MM.1S (cell line): ENCODE results near the gene PDGFA.

Source experiments
- DNase-seq: peaks from one replicate; pipeline ENCODE4 v3.0.0-alpha.2; 2015
- H2AFZ ChIP-seq: fragments of 300-600 bp; sonication (generic); 2 replicates; pipeline ENCODE4 v1.6.0; 2016; ENCODE audit warnings: antibody characterized with exemption, low read length
- H3F3A ChIP-seq: fragments of 300-600 bp; sonication (generic); 2 replicates; pipeline ENCODE4 v1.6.1; 2016; ENCODE audit warnings: mild to moderate bottlenecking, antibody characterized with exemption, low read length, moderate library complexity, mixed read lengths; ENCODE audit not compliant: insufficient read depth
- H3K27ac ChIP-seq: fragments of 300-600 bp; sonication (generic); 2 replicates; pipeline ENCODE4 v1.5.1; 2016; ENCODE audit warnings: mild to moderate bottlenecking, low read length
- H3K27me3 ChIP-seq: fragments of 300-600 bp; sonication (generic); replicated peaks from 2 replicates; pipeline ENCODE4 v1.6.0; 2016; ENCODE audit warnings: low read length; ENCODE audit not compliant: insufficient read depth
- H3K36me3 ChIP-seq: fragments of 300-600 bp; sonication (generic); replicated peaks from 2 replicates; pipeline ENCODE4 v1.6.1; 2016; ENCODE audit warnings: mild to moderate bottlenecking, low read length, mixed read lengths; ENCODE audit not compliant: insufficient read depth
- H3K4me1 ChIP-seq: fragments of 300-600 bp; sonication (generic); 2 replicates; pipeline ENCODE4 v1.6.1; 2016; ENCODE audit warnings: low read length, mixed read lengths
- H3K4me2 ChIP-seq: fragments of 300-600 bp; sonication (generic); 2 replicates; pipeline ENCODE4 v1.6.0; 2016; ENCODE audit warnings: low read depth, low read length
- H3K4me3 ChIP-seq: fragments of 300-600 bp; sonication (generic); 2 replicates; pipeline ENCODE4 v1.5.1; 2016; ENCODE audit warnings: low read length, mixed read lengths
- H3K79me2 ChIP-seq: fragments of 300-600 bp; sonication (generic); 2 replicates; pipeline ENCODE4 v1.6.1; 2016; ENCODE audit warnings: mixed run types, low read length, mixed read lengths
- H3K9ac ChIP-seq: fragments of 300-600 bp; sonication (generic); 2 replicates; pipeline ENCODE4 v1.6.1; 2016; ENCODE audit warnings: low read length, mixed read lengths
- H3K9me2 ChIP-seq: fragments of 300-600 bp; sonication (generic); replicated peaks from 2 replicates; pipeline ENCODE4 v1.6.1; 2016; ENCODE audit warnings: mild to moderate bottlenecking, low read length, mixed read lengths; ENCODE audit not compliant: insufficient read depth
- H3K9me3 ChIP-seq: fragments of 300-600 bp; sonication (generic); replicated peaks from 2 replicates; pipeline ENCODE4 v1.6.1; 2016; ENCODE audit warnings: mild to moderate bottlenecking, low read length, mixed read lengths; ENCODE audit not compliant: insufficient read depth
- H4K20me1 ChIP-seq: fragments of 300-600 bp; sonication (generic); 2 replicates; pipeline ENCODE4 v1.6.1; 2016; ENCODE audit warnings: mild to moderate bottlenecking, low read length, moderate library complexity, mixed read lengths; ENCODE audit not compliant: insufficient read depth
- EZH2 ChIP-seq: fragments of 300-600 bp; sonication (generic); optimal IDR thresholded peaks from 2 replicates; pipeline ENCODE3; 2017; ENCODE audit warnings: low read depth, mild to moderate bottlenecking, antibody characterized with exemption, low read length, mixed read lengths
- EZH2phosphoT487 ChIP-seq: fragments of 300-600 bp; sonication (generic); IDR thresholded peaks from 2 replicates; pipeline ENCODE4 v1.6.1; 2018; ENCODE audit warnings: antibody characterized with exemption, low read length
- TF ChIP-seq, protein P1 (sequence below): fragments of 300-600 bp; sonication (generic); IDR thresholded peaks from 2 replicates; pipeline ENCODE4 v1.5.1; 2016; ENCODE audit warnings: antibody characterized with exemption, low read length, mixed read lengths

The PDGFA gene

DNA sequence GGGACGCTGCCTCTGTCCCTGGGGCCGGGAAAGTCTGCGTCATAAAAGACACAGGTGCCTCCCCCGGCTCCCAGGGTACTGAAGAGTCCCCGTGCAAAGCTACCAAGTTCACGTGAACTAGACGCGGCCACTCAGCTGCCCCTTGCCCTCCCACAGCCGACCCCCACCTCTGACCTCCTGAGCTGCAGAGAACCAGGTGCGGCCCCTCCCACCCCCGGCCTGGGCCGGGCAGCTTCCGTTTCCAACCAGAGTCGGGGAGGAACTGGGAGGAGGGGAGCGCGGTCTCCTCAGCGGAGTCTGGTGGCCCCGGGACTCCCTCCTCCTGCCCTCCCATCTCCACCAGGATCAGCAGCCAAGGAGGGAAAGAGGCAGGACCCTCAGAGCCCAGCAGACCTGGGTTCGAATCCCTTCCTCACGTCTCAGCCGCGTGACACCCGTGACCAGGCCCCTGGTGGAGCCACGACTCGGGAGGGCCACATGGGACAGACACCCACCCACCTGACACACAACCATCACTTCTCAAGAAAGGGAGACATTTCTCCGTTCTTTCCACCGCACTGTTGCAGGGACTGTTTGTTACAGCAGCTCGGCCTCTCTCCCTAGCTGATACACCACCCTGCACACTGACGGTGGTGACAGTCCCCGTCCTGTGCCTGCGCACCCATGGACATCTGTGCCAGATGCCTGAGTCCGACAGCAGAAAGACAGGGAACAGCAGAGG is 37.4 kb upstream of the PDGFA start:
- Histone ChIP-seq H3K4me2 (no peak overlapping the region), H4K20me1 (no peaks in the 10 kb centered on the region), H3K79me2 (no peaks in the 10 kb centered on the region), H3K4me3 (no peak overlapping the region), H3K27ac (no peak overlapping the region), H3K4me1 (no peaks in the 10 kb centered on the region), H3K9ac (no peak overlapping the region), H3K27me3 (no peaks in the 10 kb centered on the region), H2AFZ (no peak overlapping the region), H3K36me3 (no peaks in the 10 kb centered on the region), H3K9me2 (no peaks in the 10 kb centered on the region), H3F3A (no peaks in the 10 kb centered on the region), H3K9me3 (no peaks in the 10 kb centered on the region)
- no peak for DNase-seq
- TF ChIP-seq, protein P1, sequence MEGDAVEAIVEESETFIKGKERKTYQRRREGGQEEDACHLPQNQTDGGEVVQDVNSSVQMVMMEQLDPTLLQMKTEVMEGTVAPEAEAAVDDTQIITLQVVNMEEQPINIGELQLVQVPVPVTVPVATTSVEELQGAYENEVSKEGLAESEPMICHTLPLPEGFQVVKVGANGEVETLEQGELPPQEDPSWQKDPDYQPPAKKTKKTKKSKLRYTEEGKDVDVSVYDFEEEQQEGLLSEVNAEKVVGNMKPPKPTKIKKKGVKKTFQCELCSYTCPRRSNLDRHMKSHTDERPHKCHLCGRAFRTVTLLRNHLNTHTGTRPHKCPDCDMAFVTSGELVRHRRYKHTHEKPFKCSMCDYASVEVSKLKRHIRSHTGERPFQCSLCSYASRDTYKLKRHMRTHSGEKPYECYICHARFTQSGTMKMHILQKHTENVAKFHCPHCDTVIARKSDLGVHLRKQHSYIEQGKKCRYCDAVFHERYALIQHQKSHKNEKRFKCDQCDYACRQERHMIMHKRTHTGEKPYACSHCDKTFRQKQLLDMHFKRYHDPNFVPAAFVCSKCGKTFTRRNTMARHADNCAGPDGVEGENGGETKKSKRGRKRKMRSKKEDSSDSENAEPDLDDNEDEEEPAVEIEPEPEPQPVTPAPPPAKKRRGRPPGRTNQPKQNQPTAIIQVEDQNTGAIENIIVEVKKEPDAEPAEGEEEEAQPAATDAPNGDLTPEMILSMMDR, result no peak
- TF ChIP-seq EZH2phosphoT487 (no peak), EZH2 (no peak)

DNA sequence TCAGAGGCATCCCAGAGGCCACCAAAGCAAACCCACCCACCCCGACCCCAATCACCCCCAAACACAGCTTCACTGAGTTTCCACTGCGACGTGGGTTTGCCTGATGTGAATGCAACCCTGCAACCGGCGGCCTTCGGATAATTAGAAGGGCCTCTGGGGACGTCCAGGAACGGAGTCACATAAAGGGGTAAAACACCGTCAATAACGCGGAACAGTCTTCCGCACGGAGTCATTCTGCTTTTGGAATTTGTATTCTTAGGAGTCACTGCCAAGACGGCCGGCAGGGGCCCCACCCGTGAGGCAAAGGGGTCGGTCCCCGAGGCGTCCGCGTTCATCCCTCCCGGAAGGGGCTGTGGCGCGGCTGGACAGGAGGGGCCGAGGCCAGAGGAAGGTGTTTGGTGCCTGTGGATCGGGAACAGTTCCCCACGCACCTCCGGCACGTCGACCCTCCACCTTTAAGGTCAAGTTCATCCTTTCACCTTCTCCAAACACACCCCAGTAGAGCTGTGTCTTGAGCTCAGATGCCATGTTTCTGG is 36.7 kb upstream of the PDGFA start:
- no peaks in the 10 kb centered on the region for H3K36me3 ChIP-seq
- H3K27me3 ChIP-seq, result no peaks in the 10 kb centered on the region
- H3K9me2 ChIP-seq, result no peaks in the 10 kb centered on the region
- no peak overlapping the region for H3K9ac ChIP-seq
- H3K9me3 ChIP-seq, result no peaks in the 10 kb centered on the region
- TF ChIP-seq EZH2 (no peak), EZH2phosphoT487 (no peak)
- TF ChIP-seq, protein P1, result no peak
- H2AFZ ChIP-seq, result no peak overlapping the region
- no peak overlapping the region for H3K4me3 ChIP-seq
- H3K27ac ChIP-seq, result no peak overlapping the region
- no peaks in the 10 kb centered on the region for H3K79me2 ChIP-seq
- no peaks in the 10 kb centered on the region for H3K4me1 ChIP-seq
- no peaks in the 10 kb centered on the region for H3F3A ChIP-seq
- no peak overlapping the region for H3K4me2 ChIP-seq
- H4K20me1 ChIP-seq, result no peaks in the 10 kb centered on the region
- DNase-seq, result no peak

DNA sequence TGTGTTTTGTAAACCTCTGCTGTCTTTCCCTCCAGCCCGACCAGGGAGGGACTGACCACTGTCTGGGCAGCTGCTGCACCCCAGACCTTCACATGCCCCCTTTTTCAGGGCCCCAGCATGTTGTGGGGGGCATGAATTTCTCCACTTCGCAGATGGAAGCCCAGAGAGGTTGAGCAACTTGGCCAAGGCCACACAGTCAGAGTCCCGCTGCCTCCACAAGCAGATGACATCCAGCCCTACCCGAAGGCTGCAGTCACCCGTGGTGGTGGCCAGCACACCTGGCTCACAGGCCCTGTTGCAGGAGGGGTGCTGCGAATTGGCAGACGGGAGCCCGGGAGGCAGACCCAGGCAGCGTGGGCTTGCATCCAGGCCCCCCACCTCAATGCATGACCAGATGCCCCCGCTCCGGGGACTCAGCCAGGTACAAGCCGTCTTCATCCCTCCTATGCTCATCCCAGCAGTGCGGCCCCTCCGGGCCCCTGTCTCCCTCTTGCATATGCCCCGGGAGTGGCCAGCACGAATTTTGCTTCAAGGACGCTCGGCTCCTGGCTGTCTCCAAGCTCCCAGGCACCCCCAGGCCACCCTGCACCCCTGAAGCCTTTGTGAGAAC is 36.0 kb upstream of the PDGFA start:
- no peak for TF ChIP-seq EZH2

DNA sequence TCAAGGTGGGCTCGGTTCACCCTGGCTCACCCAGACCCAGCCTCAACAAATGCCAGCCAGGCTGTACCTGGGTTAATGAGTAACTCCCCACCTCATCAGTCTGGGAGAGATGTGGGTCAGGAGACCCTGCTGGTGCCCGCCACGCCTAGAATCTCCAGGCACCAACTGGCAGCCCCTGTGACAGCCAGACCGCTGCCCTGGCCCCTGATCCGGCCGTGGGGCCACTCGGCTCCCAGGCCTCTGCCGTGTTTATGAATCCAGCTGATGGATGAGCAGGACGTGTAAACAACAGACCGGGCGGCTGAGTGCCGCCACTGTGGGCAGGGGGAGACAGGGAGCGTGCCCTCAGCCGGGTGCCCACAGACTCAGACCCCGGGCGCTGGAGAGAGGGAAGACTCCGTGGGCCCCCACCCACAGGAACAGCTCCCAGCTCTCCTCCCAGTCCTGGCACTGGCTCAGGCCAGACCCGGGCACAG is 34.0 kb upstream of the PDGFA start:
- Histone ChIP-seq H3K4me3 (no peak overlapping the region), H3K27me3 (no peaks in the 10 kb centered on the region), H3K9ac (no peak overlapping the region)

More for the DNA sequence above, 36.0 kb upstream of the PDGFA start:
- Histone ChIP-seq H3K9me2 (no peaks in the 10 kb centered on the region), H3F3A (no peaks in the 10 kb centered on the region), H3K4me3 (no peak overlapping the region), H3K36me3 (no peaks in the 10 kb centered on the region), H3K27ac (no peak overlapping the region), H3K9ac (no peak overlapping the region), H3K79me2 (no peaks in the 10 kb centered on the region), H4K20me1 (no peaks in the 10 kb centered on the region), H3K4me2 (no peak overlapping the region), H2AFZ (no peak overlapping the region), H3K27me3 (no peaks in the 10 kb centered on the region), H3K4me1 (no peaks in the 10 kb centered on the region), H3K9me3 (no peaks in the 10 kb centered on the region)
- DNase-seq, result no peak

More for the DNA sequence above, 34.0 kb upstream of the PDGFA start:
- Histone ChIP-seq H3K27ac (no peak overlapping the region), H3K9me2 (no peaks in the 10 kb centered on the region), H3F3A (no peaks in the 10 kb centered on the region), H2AFZ (no peak overlapping the region), H3K4me2 (no peak overlapping the region), H3K79me2 (no peaks in the 10 kb centered on the region), H4K20me1 (no peaks in the 10 kb centered on the region), H3K4me1 (no peaks in the 10 kb centered on the region), H3K36me3 (no peaks in the 10 kb centered on the region), H3K9me3 (no peaks in the 10 kb centered on the region)
- TF ChIP-seq EZH2 (no peak), EZH2phosphoT487 (no peak)
- TF ChIP-seq, protein P1, result no peak
- DNase-seq, result no peak
